GM19025 (cell line): ENCODE data around the gene TIGD1.
"Not testable (repeated sequence)": the region's sequence is repeated elsewhere in the genome, so short reads cannot be mapped to it uniquely, and the experiment has no call there.

ENCODE experiments used
- ATAC-seq: cut with Tn5 transposase; IDR thresholded peaks from one replicate; pipeline ENCODE4 v1.9.1; 2021; ENCODE audit warnings: mild to moderate bottlenecking, low read depth, moderate library complexity; ENCODE audit not compliant: unreplicated experiment

The TIGD1 gene

GRCh38 chr2:232571026-232571474 lies 20.7 kb upstream of the TIGD1 start:
- ATAC-seq: no peak

- ATAC-seq: not testable (repeated sequence)
These were observed 20.1 kb upstream of the TIGD1 start for GRCh38 chr2:232570481-232570880.

DNA sequence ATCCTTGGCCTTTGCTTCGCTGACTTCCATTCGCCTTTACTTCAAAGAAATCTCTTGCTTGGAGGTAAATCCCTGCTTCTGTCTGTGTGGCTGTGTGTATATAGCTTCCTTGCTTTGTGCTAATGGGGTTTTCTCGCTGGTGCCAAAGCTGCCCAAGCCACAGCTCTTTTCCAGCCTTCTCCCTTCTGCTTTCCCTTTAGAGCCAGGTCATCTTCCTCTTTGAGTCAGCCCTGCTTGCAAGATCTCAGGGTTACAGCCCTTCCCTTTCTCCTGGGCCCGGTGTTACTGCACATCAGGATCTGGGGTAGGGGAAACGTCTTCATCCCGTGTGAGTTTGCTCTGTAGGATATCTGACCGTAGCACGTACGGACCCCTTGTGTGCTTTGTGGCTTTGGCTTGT lies 19.2 kb upstream of the TIGD1 start:
- no peak for ATAC-seq

DNA sequence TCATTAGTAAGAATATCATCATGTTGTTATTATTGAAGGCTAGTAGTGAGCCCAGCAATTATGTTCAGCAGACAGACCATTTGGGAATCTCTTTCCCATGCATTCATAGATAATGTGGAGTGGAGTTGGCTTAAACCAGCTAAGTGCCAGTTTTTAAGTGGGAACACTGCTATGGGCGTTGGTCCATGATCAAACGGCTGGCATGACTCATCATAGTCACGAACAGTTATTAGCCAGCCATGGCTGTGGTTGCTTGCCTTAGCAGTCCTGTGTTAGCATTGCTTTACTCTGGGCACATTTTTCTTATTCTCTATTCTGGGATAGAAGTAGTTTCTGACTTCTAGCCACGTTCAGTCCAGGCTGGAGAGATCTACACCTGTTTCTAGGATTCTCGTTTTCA lies 17.8 kb upstream of the TIGD1 start:
- ATAC-seq: no peak

GRCh38 chr2:232567721-232568120 lies 17.4 kb upstream of the TIGD1 start:
- ATAC-seq: no peak

- ATAC-seq: no peak
These were observed 13.2 kb upstream of the TIGD1 start for GRCh38 chr2:232563580-232563979.

- no peak for ATAC-seq
These were observed 12.3 kb upstream of the TIGD1 start for GRCh38 chr2:232562515-232563151.

DNA sequence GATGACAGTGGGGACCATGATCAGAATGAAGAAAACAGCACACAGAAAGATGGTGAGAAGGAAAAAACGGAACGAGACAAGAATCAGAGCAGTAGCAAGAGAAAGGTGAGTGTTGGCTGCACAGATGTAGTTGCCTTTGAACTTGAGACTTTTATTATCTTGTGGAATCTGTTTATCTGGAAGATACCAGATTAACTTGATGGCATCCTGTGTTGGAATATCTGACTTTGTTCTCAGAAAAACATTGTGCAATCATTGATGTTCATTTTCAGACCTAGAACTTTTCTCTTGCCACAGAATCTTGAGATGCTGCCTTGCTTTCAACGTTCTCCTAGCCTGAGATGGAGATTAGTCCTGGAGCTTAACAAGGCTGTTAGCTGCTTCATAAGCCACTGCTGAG lies 6.1 kb upstream of the TIGD1 start:
- ATAC-seq: no peak

GRCh38 chr2:232551776-232552175 lies 1.4 kb upstream of the TIGD1 start:
- ATAC-seq: no peak

DNA sequence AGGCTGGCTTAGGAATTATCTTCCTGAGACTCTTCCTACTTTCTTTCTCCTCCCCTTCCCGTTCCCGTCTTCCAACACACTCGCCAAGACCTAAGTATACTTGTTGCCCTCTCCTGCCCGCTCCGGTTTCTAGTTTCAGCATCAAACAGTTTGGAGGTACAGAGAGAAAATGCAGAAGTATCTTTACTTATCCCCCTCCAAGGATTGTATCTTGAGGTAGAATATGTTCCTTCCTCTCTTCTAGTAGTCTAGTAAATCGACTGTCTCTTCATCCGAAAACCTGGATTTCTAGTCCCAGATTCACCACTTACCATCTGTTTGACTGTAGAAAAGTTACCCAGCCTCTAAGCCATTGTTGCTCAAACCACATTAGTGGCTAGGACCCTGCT lies 887 bp upstream of the TIGD1 start:
- ATAC-seq: no peak

- ATAC-seq: peak; percentile 31
These were observed 553 bp downstream of the TIGD1 start for GRCh38 chr2:232549655-232550353.

- no peak for ATAC-seq
These were observed 2.4 kb downstream of the TIGD1 start for GRCh38 chr2:232547991-232548390.

DNA sequence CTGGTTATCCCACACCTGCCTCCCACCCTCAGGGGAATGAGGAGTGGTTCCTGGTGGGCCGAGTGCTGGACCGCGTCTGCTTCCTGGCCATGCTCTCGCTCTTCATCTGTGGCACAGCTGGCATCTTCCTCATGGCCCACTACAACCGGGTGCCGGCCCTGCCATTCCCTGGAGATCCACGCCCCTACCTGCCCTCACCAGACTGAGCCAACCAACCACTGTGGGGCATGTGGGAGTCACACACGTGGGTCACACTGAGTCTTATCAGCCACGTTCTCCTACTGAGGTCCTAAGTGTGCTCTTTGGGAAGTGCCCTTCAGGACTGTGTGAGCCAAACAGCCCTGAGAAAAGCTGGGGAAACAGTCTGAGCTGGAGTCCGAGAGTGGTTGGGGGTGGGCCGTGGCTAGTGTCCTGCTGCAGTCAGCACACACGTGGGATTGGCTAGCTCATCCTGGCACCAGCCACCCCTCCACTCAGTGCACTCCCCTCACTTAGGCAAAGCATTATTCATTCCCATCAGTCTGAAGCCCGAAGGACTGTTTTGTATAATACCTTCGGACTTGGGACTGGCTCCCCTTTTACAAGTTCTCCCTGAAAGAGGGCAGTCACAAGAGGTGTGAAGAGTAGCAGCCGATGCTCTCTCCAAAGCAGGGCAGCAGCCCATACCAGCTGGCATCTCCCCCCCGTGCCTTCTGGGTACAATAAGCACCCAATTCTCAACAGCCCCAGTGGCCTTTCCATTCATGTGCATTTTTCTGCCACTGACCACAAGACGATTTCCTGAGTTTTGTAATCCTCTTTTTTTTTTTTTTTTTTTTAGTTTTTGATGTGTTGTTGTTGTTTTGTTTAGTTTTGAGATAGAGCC lies 4.6 kb downstream of the TIGD1 start:
- ATAC-seq: no peak

- ATAC-seq: no peak
These were observed 5.7 kb downstream of the TIGD1 start for GRCh38 chr2:232544674-232545073.

GRCh38 chr2:232543928-232544631 lies 6.3 kb downstream of the TIGD1 start:
- no peak for ATAC-seq

DNA sequence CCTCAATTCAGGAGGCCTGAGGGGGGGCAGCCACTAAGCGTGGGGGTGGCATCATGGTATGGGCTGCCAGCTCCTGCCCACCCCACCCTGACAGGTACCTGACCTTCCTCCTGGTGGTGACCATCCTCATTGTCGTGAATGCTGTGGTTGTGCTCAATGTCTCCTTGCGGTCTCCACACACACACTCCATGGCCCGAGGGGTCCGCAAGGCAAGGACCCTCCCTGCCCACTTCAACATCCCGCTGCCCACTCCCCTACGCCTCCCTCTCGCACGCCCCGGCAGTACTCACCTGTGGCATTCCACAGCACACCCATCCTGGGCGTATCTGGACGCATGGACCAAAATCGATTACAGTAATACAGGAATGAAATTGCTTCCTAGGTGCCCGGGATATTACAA lies 6.9 kb downstream of the TIGD1 start:
- no peak for ATAC-seq

GRCh38 chr2:232542715-232543467 lies 7.5 kb downstream of the TIGD1 start:
- ATAC-seq: no peak

DNA sequence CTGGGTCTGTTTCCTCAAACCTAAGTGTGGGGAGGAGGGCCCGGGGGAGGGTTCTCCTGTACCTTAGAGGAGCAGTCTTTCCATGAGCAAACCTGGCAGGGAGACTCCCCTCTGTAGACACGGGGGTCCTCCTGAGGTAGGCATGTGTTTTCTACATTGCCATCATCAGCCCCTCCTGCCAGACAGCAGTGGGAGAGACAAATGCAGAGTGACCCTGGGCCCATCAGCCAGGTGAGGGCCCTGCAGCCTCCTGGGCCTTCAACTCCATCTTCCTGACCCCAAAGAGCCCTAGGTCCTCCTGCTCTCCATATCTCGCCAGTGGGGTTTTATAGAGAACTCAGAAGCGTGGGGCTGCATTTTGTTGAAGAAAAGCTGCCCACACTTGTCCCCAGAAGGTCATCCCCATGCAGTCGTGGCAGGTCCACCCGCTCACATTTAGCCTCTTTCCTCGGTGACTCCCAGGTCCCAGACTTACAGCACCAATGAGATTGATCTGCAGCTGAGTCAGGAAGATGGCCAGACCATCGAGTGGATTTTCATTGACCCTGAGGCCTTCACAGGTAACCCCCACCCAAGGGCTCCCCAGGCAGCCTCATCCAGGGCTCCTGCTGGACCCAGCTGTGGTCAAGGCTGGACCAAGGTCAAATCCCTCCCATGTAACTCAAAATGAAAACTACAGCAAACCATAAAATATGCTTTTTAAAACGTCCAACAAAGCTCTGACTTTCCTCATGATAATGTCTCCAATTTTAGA lies 8.2 kb downstream of the TIGD1 start:
- no peak for ATAC-seq

DNA sequence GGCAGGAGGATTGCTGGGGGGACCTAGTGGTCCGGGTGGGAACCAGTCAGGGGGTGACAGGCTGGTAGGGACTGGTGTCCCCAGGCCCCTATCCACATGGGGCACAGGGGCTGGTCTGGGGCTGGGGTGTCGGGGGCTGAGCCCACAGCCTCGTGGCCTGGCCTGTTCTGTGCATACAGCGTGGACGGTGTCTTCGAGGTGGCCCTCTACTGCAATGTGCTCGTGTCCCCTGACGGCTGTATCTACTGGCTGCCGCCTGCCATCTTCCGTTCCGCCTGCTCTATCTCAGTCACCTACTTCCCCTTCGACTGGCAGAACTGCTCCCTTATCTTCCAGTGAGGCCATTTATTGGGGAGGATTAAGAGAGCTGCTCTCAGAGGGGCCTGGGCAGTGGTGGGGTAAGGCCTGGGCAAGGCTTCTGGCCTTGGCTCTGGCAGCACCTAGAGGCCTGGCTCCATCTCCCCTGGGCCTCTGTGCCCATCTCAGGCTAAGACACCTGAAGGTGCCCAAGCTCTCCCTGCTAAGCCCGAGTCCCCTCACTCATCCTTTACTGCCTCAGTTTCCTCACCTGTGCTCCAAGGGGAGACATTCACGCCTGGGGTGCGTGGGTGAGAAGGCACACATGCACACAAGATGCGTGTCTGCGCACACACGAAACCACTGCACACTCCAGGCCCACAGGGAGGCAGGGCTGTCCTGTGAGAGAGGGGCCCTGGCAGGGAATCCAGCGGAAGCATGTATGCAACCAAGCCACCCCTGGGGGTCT lies 9.0 kb downstream of the TIGD1 start:
- no peak for ATAC-seq
